NCI-H2227 (cell line): Measurements from ENCODE around the gene ARHGEF38.
A peak's percentile ranks its signal among the peaks of the same experiment; 100 is the strongest.

Experiments used
- DNase-seq: peaks from one replicate; lab custom pipeline; 2025; ENCODE audit not compliant: unreplicated experiment; lab: John Stamatoyannopoulos, UW

Gene ARHGEF38, protein sequence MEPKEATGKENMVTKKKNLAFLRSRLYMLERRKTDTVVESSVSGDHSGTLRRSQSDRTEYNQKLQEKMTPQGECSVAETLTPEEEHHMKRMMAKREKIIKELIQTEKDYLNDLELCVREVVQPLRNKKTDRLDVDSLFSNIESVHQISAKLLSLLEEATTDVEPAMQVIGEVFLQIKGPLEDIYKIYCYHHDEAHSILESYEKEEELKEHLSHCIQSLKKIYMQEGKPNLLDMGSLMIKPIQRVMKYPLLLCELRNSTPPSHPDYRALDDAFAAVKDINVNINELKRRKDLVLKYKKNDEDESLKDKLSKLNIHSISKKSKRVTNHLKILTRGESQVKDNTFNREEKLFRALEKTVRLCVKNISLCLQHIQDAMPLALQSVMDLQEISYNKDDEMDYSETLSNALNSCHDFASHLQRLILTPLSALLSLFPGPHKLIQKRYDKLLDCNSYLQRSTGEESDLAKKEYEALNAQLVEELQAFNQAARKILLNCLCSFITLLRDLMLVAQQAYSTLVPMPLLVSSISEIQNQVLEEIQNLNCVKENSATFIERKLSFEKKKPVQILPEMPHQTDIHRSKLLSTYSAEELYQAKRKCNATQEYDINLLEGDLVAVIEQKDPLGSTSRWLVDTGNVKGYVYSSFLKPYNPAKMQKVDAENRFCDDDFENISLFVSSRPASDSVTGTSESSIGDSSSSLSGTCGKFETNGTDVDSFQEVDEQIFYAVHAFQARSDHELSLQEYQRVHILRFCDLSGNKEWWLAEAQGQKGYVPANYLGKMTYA

DNA sequence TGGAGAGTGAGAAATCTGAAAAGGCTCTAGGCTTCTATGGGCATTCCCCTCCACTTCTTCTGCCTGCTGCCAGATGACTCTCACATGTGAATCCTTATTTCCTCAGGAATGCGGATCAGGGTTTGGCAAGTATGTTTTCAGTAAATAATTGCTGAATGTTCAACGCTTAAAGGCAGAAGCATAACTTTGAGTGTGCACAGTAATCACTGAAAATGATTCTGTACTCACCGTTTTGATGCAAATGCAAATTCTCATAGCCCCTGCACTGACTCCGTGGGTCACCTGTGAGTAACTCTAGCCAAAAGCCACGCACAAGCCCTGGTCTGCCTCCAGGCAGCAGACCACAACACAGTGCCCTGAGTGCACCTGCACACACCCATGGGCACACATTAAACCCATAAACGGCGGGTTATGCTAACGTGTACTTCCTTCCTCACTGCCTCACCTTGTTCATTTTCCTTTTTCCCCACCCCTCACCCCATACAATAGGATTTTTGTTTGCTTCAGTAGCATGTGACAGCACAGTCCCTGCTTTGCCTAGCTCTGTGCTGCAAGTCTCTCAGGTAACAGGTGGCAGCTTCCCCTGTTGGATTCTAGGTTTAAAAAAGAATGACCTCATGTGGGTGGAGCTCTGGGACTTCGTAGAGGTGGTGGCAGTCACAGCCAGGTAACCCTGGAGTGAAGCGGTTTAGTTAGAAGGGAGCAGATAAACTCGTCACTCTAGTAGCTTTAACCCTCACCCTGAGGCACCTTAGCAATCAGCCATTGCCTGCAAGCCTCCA lies at the start of gene ARHGEF38:
Gene ARHGEF38, plus strand, starts transcription at position 656 of the 782 bp plus-strand sequence. CDS start 146 bp downstream, outside the sequence.
- no peak for DNase-seq

DNA sequence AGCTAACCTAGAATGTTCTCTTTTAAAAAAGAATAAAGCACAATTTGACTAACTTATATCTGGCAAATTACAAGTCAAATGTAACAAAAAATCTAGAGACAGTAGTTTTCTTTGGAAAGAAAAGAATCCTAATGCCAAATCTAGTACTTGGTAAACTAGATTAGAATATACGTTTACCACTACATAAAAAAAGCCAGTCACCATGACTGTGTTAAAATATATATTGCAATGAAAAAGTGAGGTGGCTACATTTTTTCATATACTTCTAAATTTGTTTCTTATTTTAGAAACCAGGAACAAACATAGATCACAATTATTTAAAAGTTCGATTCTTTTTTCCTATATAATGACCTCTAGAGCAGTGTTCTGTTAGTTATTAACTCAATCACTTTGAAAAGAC lies 48.9 kb upstream of the ARHGEF38 start:
- DNase-seq = no peak

DNA sequence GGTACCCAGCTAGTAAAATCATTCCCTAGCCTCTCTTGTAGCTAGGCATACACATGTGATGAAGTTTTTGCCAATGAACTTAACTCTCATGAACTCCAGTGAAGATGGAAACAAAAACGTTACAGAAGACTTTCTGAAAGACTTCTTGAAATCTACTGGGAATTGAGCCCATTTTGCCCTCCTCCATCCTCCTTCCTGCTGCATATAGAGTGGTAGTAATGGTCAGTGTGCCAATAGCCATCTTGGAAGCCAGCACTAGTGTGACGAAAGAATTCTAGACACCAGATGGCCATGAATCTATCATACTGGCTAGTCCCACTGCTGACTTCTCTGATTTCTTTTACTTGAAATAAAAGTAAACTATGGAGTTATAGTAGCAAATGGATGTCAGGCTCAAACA lies 47.7 kb upstream of the ARHGEF38 start:
- no peak for DNase-seq

DNA sequence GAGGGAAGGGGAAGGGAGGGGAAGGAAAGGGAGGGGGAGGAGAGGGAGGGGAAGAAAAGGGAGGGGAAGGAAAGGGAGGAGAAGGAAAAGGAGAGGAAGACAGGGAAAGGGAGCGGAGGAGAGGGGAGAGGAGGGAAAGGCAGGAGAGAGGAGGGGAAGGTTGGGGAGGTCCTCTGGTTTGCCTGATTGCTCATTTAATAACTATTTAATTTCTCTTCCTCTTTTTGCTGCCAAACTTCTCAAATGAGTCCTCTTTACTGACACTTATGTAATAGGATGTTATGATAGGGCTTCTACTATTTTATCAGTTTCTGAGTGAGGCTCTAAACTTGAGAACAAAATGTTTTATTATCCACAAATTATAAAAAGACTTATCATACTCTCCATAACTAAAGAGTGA lies 43.1 kb upstream of the ARHGEF38 start:
- no peak for DNase-seq

DNA sequence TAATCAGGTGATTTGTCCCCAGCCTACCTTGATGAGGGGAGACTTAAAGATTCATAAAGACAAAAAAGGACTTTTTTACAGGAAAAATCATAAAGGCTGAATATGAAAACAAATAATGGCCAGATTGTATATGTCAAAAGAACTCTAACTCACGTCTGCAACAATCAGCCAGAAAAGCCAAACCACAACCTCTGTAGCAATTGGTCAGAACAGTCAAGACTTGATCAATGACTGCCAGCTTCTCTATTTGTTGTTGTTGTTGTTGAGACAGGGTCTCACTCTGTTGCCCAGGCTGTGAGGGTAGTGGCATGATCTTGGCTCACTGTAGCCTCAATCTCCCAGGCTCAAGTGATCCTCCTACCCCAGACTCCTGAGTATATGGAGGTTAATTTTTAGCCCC lies 42.7 kb upstream of the ARHGEF38 start:
- no peak for DNase-seq

DNA sequence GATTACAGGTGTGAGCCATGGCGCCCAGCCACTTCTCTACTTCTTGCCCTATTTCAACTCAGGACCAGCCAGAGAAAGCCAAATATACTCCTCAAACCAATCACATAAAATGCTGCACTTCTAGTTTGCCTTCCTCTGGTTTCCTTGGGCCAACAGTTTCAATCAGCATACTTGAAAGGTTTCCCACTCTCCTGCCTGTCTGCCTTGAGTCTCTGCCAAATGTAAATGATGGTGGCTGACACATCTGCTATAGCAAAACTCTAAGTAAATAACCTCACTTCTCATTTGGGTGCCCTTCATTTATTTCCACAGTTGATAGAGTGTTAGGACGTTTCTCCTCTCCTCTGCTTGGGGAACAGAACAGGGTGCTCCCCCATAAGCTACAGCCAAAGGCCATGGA lies 42.2 kb upstream of the ARHGEF38 start:
- no peak for DNase-seq

DNA sequence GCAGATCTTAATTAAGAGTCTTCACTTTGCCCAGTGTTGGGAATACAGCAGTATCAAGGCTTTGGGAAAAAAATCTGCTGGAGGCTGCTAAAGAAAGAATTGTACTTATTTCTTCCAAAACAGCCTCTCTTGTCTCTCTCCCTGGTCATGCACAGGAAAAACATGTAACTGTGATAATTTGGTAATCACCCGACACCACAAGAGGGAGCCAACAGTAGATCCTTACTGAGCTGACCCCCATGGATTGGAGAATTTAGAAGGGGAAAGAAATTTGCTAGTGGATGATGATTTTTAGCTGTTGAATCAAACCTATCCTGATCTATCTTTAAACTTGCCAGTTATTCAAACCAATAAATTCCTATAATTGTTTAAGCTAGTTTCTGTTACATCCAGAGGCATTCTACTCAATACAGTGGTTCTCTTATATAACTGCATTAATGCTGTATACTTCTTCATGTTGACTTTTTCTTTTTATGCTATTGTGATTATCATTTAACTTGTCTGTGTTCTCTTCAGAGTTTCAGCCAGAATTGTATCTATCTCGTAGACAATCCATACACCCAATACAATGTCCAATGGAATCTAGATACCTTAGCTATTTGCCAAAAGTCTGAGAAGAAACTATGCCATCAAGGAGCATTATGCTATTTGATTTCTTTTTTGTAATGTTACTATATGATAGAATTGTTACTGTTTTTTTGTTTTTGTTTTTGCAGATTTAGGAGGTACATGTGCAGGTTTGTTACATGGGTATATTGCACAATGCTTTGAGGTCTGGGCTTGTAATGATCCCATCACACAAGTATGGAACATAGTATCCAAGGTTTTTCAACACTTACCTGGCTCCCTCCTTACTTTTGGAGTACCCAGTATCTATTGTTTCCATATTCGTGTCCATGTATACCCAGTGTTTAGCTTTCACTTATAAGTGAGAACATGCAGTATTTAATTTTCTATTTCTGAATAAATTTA lies 31.3 kb upstream of the ARHGEF38 start:
- DNase-seq = peak; percentile 15

DNA sequence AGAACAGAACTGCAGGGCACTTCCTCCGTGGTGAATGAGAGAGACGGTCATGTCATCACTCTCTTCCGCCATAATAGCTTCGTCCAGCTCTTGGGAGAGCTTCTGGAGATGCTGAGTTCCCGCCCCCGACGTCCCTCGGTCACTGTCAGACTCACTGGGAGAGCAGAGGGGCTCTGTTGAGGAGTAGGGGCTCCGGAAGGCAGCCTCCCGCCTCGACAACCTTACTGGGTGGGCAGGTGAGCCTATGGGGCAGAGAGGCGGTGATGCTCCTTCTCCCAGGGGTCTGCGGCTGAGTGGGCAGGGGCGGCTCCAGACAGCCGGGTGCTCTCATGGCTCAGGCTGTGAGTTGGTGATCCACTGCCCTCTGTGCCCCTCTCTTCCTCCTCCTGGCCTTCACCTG lies 25.8 kb upstream of the ARHGEF38 start:
- no peak for DNase-seq

DNA sequence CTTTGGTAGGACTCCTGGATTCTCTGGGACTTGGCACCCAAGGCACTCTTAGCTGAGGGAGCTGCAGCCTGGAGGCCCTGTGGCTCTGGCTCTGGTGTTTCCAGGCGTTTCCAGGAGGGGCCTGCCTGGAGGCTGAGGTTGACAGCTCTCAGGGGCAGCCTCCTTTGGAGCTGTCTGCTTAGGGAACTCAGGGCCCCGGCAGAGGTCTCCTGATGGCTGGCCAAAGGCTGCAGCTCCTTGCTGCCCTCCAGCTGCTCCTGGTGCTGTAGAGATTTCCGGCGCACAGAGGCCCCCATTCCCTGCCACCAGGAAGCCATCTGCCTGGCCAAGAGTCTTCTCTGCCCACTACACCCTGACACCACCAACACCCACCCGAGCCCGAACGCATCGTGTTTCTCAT lies 25.3 kb upstream of the ARHGEF38 start:
- DNase-seq = no peak

DNA sequence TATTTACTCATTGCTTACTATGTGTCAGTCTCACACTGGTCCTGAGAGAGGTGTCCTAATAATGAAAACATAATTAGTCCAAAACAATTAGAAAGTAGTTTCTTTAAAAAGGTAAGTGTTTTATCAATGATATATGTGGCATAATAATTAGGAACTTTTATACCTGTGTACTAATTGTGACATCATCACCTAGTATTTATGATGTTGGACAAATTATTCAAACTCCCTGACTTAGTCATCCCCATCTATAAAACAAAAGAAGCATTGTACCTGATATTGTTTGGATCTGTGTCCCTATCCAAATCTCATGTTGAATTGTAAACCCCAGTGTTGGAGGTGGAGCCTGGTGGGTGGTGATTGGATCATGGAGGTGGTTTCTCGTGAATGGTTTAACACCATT lies 15.8 kb upstream of the ARHGEF38 start:
- no peak for DNase-seq

DNA sequence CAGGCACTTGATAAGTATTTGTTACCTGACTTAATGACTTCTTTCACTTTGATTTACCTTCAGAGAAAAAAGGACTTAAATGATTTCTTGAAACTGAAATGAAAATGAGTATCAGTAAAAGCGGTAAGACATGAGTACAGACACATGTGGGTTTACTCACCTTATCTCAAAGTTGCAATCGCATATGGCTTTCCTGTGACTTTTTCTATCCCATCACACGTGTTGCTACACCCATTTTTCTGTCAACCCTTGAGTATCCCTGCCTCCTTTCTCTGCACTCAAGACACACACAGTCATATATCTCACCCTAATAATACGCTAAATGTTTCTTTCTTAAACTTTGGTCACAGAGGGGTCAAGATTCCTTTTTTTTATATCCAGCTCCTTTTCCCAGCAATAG lies 11.0 kb upstream of the ARHGEF38 start:
- no peak for DNase-seq

DNA sequence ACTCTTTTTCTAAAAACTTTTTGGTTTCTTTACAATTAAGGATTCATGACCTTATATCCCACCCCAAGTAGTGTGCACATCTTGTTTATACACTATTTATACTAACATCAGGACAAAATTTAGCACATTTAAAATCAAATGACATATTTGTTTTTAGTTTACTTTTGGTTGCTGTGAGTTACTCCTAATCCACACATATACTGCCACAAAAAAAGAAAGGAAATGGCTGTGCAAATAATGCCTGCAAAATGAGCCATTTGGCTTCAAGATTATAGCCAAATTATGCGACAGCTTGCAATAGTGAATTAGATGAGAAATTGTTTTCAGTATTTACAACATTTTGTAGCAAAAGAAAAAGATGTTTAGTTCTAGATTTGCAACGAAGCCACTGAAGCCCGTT lies 10.4 kb upstream of the ARHGEF38 start:
- no peak for DNase-seq

DNA sequence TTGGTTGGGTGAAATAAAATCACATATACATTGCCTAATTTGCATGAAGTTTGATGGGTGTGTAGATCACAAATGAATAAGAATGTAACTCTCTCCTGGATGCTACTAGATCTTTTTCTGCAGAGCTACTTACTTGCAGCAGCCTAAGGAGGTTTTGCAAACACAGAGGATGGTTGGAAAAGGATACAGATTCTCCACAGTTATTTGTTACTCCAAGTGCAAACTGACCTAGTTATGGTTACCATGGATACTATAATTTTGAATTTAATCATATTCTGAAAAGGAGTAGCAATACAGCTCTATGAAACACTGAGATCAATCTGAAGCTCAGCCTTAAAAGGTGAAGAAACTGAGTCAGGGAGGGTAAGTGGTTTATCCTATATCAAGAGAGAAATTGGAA lies 9.1 kb upstream of the ARHGEF38 start:
- no peak for DNase-seq

DNA sequence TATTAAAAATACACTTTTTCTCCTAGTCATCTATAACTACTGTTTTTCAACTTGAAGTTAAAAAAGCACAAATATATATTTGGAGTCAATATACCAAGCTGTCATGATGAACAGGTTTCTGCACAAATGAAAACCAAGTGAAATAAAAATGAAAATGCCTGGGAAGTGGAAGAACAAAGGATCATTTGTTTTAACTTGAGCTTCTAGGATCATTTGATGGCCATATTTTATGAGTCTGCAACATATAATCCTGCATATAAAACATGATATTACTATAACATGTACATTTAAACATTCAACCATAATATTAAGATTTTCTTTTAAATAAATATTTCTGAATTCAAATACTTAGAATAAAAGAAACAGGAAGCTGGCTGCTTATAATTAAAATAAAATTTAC lies 8.5 kb upstream of the ARHGEF38 start:
- DNase-seq = no peak

DNA sequence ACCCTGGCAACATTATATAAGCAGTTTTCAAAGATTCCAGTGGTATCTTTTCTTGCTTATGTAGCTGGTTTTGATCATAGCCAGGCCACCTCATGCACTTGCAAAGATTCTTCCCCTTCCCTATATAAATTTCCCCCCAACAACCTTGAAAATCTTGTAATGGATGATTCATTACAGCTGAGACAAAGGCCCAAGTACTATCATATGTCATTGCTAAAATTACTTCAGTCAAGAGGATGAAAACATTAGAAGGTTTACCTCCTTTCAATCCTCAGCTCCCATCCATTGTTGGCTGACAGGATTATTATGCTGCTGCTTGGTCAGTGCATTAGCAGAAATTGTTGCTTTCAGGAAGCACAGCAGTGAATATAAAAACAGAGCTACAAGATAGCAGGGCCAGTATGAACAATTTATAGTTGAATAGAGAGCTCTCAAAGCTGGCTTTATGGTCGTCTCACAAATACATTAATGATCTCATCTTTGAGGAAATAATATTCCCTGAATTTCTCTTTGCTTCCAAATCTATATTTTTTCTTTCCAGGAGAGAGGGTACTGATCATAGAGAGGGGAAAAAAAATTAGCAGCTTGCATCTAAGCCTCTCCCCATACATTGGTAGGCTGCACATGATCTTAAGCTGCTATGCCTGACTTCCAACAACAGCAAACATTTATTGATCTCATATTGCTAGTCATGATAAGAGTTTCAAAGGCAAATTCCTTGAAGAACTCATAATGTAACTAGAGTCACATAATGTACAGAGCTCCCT lies 7.7 kb upstream of the ARHGEF38 start:
- DNase-seq = peak; percentile 67

DNA sequence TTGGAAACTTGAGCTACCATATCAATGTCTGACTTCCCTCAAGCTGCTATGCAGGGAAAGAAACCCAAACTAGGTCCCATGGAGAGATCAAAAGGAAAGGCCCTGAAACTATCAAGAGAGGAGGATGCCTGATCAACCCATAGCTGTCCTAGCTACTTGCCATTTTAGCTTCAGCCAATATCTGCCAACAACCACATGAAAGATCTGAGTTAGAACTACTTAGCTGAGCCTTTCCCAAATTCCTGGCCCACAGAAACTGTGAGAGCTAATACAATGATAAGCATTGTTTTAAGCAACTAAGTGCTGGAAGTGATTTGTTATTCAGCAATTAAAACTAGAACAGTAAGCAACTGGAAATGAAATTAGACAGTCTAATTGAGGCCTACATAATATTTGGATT lies 6.3 kb upstream of the ARHGEF38 start:
- no peak for DNase-seq

DNA sequence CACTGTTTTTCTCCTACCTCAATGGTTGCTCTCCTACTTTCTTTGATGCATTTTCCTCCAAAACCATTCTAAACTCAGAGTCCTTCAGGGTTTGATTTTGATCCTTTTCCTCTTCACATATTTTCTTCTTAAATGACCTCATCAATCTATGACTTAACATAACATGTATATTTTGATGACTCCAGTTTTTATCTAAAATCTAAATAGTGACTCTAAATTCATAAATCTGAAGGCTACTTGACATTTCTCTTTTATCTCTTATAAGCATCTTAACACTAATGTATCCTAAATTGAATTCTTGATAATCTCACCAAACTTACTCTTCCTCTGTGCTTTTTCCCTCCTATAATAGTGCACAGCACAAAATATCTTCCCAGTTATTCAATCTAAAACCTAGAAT lies 4.7 kb upstream of the ARHGEF38 start:
- no peak for DNase-seq

DNA sequence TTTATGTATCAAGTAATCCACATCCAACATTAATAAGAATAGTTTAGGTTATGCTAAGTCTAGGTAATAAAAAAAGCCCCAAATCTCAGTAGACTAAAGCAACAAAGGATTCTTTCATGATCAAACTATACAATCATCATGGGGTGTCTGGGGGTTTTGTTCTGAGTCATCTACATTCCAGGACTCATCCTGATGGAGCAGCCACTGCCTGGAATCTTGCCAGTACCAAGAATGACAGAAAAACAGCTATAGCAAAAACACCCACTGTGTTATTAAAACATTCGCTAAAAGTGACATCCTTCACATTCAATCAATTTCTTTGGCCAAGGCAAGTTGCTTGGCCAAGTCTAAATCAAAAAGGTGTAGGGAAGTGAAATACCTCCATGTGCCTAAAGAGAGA lies 3.9 kb upstream of the ARHGEF38 start:
- no peak for DNase-seq

DNA sequence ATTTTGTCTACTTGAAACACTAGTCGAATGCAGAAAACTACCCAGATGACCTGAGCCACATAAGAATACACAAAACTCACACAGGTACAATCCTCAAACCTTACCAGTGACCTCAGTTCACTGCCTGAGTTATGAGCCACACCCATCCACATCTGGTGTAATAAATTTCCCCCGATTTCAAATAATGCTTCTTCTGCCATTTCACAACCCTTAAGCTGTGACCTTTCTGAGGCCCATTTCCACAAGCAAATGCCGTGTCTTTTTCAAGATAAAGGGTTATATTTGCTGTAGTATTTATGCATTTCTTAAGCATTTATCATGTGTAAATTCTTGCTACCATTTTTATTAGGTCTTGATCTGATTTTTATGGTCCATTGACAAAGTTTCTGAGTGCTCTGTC lies 1.8 kb upstream of the ARHGEF38 start:
- DNase-seq = no peak

DNA sequence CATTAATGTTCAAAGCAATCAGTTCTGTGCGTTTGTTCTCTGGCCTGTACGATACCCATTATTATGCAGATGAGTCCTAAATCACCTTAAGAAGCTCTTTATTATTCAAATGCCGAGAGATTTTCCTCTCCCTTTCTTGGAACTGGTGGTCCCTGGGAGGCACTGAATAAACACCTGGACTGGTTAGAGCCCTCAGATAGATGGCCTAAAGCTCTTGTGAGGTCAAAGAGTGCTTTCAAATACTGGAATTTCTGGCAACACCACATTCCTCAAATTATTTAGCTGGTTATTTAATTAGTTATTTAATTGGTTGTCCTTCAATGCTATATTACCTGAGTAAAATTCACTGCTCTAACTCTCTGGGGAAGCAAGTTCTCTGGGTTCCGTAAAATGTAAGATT lies 3.0 kb downstream of the ARHGEF38 start:
- no peak for DNase-seq
